Activated CD8-positive, alpha-beta memory T cell treated with anti-CD3 and anti-CD28 coated beads, Interleukin-2, amount 50 U/mL, for 4 hours (primary cell): ENCODE results near the gene PDE3B.

Source experiments
- DNase-seq: peaks from one replicate; pipeline ENCODE4 v3.0.0-alpha.2; 2020

PDE3B gene

DNA sequence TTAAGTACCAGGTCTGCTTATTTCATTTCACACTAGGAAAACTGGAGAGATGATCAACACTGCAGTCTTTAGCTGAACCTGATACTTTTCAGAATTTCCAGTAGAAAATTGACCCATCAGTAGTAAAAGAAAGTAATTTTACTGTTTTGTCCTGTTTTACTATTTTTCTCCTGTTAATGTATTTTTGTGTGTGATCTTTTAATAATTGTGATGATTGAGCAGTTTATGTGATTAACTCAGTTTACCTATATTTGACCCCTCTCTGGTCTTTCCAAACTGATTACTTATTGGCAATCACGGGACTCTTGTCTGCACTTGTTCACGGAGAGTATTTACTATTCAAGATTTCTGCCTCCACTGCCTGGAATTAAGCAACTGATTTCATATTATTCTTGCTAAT, 249.0 kb downstream of the PDE3B start:
- no peak for DNase-seq

DNA sequence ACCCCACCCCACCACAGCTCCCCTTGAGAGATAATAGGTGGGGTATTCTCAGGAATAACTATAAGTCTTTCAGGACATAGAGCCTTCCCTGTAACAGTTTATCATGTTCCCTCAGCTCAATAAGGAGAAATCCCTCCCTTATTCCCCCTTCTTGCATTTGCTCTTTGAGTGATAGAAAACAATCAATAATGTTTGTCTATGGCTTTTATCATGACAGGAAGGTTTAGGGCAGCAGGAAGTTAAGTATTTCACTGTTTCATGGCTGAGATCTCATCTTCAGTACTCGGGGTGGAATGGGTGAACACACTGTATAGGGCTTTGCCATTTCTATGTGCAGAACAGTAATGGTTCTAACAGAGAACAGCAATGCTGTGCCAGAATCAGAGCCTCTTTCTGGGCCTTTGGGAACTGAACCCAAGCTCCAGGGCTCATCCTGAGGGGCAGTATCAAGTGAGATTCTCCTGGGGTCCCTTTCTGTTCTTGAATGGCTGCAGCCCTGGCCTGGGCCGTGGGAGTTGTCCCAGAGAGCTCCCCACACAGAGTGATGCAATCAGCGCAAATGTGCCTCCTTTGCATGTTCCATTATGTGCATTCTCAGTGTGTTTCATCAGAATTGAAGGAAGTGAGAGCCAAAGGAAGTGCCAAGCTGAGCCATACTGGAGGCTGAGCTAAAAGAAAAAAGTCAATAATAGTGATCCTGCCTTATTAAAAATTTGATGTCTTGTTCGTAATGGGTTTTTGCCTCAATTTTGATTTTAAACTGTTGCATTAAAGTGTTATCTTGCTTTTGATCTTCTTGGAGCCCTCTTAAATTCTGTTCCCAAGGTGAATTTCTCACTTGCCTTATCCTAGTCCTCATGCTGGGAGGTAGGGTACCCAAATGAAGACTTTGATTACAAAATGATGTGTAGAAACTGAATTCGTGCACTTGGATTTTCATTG, 251.3 kb downstream of the PDE3B start:
- DNase-seq, result no peak

DNA sequence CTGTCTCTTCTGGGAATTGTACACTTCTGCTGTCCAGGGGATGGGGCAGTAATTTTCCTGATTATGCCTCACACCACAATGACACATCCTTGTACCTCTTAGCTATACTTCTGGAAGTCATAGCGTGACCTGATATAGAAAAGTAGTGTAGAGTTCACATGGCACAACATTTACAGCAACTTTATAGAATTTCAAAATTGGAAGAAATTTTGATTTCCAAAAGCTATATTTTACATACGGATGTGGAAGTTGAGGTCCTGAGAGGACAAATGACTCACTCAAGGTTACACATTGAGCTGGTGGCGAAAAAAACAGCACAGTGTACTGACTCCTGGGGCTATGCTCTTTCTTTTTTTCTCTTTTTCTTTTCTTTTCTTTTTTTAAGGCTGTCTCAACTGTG, 254.8 kb downstream of the PDE3B start:
- DNase-seq, result no peak

DNA sequence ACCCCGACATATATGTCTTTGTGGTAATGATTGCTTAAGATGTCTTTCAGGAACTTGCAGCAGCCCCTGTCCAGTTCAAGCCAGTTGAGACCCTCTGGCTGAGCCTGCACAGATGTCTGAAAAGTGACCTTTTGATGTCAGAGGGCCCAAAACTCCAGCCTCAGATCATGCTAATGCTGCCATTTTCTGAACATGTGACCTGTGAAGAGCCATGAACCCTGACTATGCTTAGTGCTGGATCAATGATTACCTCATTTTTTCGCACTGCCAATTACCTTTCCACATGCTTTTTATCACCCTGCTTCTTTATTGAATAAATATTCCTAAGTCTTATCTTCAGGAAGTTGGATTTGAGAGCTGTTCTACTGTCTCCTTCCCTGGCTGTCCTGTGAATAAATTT, 255.3 kb downstream of the PDE3B start:
- DNase-seq, result no peak

DNA sequence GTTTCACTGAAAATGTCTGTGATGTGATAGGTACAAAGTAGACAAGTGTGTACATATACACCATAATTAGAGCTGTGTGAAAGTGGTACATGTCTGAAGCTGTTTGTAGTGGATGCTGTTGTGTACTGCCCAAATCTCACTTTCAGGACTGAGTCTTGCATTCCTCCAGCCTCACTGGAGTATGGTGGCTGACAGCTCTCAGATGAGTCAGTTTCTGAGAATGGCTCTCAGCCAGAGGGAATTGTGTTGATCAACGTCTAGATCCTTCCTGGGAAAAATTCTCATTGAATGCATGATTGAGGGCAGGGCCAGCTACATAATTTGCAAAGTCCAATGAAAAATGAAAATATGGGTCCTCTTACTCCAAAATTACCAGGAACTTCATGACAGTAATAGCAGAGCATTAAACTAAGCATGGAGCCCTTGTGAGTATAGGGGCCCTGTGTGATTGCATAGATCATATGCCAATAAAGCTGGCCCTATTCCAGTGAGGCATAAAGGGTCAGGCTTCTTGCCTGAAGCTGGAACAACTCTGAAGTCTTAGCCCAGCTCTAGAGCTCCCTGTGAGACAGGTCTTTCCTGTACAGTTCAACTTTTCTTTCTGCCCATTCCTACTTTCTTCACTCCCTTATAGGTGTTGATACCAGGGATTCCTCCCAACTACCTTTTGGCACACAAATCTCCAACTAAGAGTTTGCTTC, 259.2 kb downstream of the PDE3B start:
- DNase-seq, result no peak

DNA sequence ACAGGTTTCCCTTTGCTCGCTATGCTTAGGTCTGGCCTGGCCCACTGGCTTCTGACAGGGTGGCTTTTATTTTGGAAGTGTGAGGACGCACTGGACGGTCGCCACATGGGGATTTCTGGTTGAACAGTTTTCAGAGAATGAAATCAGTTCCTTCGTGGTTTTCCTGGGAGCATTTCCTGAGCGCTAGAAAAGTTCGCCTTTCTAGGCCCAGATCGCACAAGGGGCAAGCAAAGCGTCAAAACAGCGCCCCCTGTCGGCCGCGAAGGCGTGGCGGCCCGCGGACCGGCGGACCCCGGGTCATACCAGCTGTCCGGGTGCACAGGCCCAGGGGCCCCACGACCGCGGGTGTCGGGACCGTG, 261.1 kb downstream of the PDE3B start:
- peak; percentile 85 for DNase-seq

DNA sequence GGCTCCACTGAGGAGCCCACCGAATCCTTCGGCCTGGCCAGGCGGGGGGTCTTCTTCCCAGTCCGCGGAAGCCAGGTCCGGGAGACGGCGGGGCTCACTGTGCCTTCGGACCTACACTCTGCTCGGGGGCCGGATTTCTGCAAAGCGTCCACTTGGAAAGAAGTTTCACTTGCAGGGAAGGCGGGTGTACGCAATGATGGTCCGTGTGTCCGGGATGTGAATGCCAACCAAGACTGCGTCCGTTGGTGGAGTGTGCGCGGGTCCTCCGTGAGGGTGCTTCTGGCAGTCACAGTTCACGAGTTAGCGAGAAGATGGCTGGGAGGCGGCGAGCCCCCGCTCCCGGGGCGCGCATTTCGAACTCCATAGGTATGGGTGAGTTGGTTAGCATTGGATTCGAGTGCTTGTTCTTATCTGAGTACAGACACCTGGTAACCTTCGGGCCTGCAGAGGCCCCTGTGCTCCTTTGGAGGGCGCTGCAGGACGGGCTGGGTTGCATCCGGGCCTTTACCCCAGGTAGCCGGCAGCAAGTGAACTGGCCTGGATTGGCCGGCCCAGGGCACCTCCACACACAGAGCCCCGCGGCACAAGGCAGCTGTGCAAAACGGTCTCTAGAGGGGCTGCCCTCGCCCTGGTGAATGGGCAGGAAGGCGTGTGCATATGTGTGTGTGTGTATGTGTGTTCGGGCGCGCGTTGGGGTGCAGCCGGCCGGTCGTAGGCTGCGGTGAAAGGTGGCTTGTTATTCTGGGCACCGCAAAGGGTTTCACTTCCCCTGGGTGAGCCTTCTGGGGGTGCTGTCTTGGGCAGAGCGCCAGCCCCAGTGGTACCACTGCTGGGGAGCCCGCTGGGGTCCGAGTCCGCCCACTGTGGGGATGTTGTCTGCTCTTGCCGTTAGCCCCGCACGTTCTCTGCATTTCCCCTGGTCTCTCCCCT, 261.8 kb downstream of the PDE3B start:
- peak; percentile 63 for DNase-seq

DNA sequence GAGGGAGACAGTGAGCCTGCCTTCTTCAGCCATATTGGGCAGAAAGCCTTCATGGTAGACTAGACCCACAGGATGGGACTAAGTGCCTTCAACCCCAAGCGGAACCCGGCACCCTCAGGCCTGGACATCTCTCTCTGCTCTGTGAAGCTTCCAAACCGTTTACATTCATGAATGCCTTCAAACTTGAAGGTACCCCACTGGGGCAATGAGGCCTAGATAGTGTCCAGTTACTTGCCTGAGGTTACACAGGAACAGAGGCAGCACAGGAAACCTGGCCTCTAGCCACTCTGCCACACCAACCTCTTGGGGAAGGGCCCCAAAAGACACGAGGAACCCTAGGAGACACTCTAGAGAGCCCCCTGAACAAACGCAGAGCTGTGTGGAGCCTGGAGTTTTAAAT, 263.0 kb downstream of the PDE3B start:
- DNase-seq, result no peak

DNA sequence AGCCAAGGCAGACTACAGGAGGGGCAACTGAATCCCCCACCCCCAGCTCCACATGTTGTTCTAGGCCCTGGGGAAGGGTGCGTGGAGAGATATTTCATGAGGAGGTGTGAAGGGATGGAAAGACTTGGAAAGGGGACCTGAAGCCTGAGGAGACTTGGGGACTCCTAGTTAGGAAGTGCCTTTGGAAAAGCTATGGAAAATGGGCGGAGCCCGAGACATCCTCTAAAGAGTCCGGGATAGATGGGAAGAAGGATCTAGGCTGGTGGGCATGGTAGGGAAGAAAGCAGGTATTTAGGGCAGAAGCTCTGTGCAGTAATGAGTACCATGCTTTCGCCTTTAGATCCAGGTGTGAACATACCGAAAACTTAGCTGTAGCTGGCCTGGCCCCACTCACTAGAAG, 263.4 kb downstream of the PDE3B start:
- DNase-seq, result no peak

DNA sequence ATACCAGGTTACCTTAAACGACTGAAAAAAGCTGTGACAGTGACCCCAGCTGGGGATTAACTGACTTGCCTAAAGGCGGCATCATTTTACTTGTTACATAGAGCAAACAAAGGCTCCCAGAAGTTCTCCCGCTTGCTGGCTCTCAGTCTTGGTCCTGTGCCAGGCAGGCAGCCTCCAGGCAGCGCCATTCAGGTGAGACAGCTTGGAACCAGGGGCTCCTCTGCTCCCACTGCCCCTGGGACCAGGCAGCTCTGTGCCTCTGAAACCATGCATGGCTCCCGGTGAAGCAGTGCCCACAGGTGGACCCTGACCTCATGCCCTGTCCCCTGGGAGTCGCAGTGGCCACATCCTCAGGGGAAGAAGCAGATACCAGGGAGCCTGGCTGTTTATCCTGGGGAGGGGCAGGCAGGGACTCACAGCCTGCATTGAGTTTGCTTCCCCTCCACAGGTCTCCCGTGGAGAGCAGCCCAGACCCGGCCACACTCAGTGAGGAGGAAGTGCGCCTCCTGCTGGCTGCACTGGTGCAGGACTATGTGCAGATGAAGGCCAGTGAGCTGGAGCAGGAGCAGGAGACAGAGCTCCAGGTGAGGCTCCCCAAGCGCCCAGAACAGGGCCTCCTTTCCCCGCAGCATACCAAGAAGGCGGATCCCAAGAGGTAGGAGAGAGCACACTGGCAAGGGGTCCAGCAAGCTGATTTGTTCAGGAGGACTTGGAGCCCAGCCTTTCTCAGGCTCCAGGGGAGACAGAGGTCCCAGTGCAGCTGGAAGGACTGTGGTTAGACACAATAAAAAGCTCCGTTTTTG, 264.0 kb downstream of the PDE3B start:
- DNase-seq, result peak; percentile 89

DNA sequence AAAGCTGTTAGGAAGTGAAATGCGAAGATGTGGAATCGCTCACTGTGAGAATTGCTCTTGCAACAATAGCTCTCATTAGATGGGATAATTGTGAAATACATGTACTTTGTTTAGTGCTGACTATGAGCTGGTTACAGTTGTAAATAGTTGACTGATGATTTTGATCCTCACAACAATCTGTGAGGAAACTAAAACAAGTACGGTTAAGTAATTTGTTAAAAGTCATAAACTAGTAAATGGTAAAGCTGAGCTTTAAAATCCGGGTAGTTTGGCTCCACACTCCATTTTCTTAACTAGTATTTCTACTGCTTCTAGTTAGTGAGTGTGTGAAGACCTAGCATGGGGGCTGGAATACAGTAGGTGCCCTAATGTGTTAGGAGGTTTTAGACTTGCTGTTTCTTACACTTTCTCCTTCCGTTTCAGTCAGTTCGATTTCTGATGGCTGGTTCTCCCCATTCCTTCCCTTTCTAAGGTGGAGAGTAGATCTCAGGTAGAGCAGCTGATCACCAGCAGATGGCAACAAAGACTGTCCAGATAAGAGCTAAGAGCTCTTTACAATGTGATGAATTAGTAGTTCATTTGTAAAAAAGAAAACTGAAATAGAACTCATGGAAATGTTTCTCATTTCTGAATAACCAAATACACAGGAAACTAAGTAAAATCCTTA, 264.7 kb downstream of the PDE3B start:
- DNase-seq, result peak; percentile 38

DNA sequence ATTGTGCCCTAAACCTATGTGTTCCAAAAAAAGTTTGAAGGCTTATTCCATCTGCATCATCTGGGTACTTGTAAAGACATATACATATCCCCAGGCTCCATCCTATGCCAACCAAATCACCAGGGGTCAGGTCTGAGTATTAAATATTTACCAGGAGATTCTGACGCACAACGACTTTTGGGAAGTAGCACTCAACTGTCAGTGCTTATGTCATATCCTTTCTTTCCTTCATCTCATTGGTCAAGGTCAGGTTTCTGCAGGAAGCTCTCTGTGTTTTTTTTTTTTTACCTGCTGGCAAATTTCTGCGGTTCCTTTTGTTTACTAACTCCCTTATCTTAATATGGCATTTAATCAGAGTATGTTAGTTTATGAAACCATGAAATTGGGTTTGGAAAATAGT, 270.9 kb downstream of the PDE3B start:
- no peak for DNase-seq

DNA sequence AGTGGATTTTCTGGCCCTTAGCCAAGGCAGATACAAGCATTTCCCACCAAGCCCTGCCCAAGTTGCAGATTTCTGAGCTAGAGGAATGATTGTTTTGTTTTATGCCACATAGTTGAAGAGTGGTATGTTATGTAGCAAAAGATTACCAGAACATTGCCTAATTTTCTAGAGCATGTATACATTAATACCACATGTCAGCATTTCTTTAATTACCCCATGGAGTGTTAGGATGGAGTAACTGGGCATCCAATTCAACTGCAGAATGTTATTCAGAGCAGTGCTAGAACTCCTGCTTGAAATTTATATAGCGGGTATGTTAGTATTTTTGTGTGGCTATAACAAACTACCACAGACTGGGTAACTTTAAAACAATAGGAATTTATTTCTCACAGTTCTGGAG, 272.8 kb downstream of the PDE3B start:
- no peak for DNase-seq
